IMR-90 (cell line): ENCODE results near the gene ZC3H4. TPM values are rescaled to one million over a fixed set of nuclear protein-coding genes. Genes with fewer than 3 reads are reported as not detected.

Experiments
- ATAC-seq: fragments of 200-7000 bp; cut with Tn5 transposase; 2 replicates; pipeline ENCODE4 v1.9.1; 2020; ENCODE audit warnings: low read depth, mild to moderate bottlenecking, moderate library complexity
- BruUV-seq: library from RNA; stranded (reverse); fragments of 400-500 nt; replicated peaks from 2 replicates; lab custom pipeline; 2021; lab: Mats Ljungman, UMichigan
- CTCF ChIA-PET: fragments of 300-600 bp; formaldehyde crosslinking; extraction: SDS; loops from one replicate; lab custom pipeline; 2021; ENCODE audit warnings: antibody characterized with exemption; lab: Yijun Ruan, JAX
- POLR2A ChIA-PET: fragments of 300-600 bp; sonication (Branson Sonifier 250); formaldehyde crosslinking; loops from one replicate; lab custom pipeline; 2022; ENCODE audit warnings: antibody characterized with exemption; ENCODE audit not compliant: unreplicated experiment; lab: Charles Lee
- DNase-seq: peaks from one replicate; pipeline ENCODE4 v3.0.0; 2013
- H2AFZ ChIP-seq: replicated peaks from 2 replicates; pipeline ENCODE3; 2013; ENCODE audit warnings: low read length, mild to moderate bottlenecking; ENCODE audit not compliant: poor library complexity
- H2AK5ac ChIP-seq: 2 replicates; pipeline ENCODE4 v1.6.1; 2013; ENCODE audit warnings: low read depth, low read length, inconsistent platforms
- H2AK9ac ChIP-seq: replicated peaks from 2 replicates; pipeline ENCODE3; 2013; ENCODE audit warnings: mild to moderate bottlenecking, low read depth, low read length, moderate library complexity; ENCODE audit not compliant: poor library complexity
- H2BK120ac ChIP-seq: 2 replicates; pipeline ENCODE4 v1.6.1; 2013; ENCODE audit warnings: low read depth, low read length, inconsistent platforms
- H2BK15ac ChIP-seq: 3 replicates; pipeline ENCODE4 v1.6.1; 2013; ENCODE audit warnings: low read depth, low read length, inconsistent platforms
- H2BK20ac ChIP-seq: 2 replicates; pipeline ENCODE4 v1.6.1; 2013; ENCODE audit warnings: low read depth, mild to moderate bottlenecking, inconsistent platforms, low read length, moderate library complexity
- H2BK5ac ChIP-seq: 2 replicates; pipeline ENCODE4 v1.6.1; 2013; ENCODE audit warnings: mild to moderate bottlenecking, low read depth, low read length, inconsistent platforms; ENCODE audit not compliant: poor library complexity, severe bottlenecking
- H3K14ac ChIP-seq: replicated peaks from 2 replicates; pipeline ENCODE4 v1.6.1; 2013; ENCODE audit warnings: low read depth, low read length, inconsistent platforms
- H3K18ac ChIP-seq: 2 replicates; pipeline ENCODE4 v1.6.1; 2013; ENCODE audit warnings: low read depth, low read length, control low read depth
- H3K23ac ChIP-seq: 2 replicates; pipeline ENCODE4 v1.6.1; 2013; ENCODE audit warnings: low read depth, low read length, inconsistent platforms
- H3K27ac ChIP-seq: 2 replicates; pipeline ENCODE4 v1.5.1; 2013; ENCODE audit warnings: mild to moderate bottlenecking, control low read depth, low read length; ENCODE audit not compliant: insufficient read depth
- H3K27me3 ChIP-seq: 2 replicates; pipeline ENCODE4 v1.6.1; 2013; ENCODE audit warnings: low read length; ENCODE audit not compliant: control insufficient read depth, insufficient read depth
- H3K36me3 ChIP-seq: 2 replicates; pipeline ENCODE4 v1.6.1; 2013; ENCODE audit warnings: low read length, mixed read lengths; ENCODE audit not compliant: control insufficient read depth, insufficient read depth
- H3K4ac ChIP-seq: 2 replicates; pipeline ENCODE4 v1.6.1; 2013; ENCODE audit warnings: low read depth, low read length, inconsistent platforms
- H3K4me1 ChIP-seq: 2 replicates; pipeline ENCODE4 v1.6.1; 2013; ENCODE audit warnings: low read length, mixed read lengths; ENCODE audit not compliant: control insufficient read depth, insufficient read depth
- H3K4me2 ChIP-seq: 2 replicates; pipeline ENCODE4 v1.6.1; 2013; ENCODE audit warnings: low read depth, mild to moderate bottlenecking, control low read depth, low read length, moderate library complexity
- H3K4me3 ChIP-seq: 2 replicates; pipeline ENCODE4 v1.5.1; 2013; ENCODE audit warnings: low read depth, mild to moderate bottlenecking, control low read depth, low read length, moderate library complexity; ENCODE audit not compliant: insufficient read depth
- H3K56ac ChIP-seq: 2 replicates; pipeline ENCODE4 v1.6.1; 2013; ENCODE audit warnings: low read length, inconsistent platforms; ENCODE audit not compliant: insufficient read depth; ENCODE audit errors: extremely low read depth
- H3K79me1 ChIP-seq, 2 experiments: 2 replicates each; pipeline ENCODE4 v1.6.1; 2013; ENCODE audit warnings: low read length in 2 of 2, inconsistent platforms in 1 of 2, low read depth in 1 of 2
- H3K9ac ChIP-seq: 2 replicates; pipeline ENCODE4 v1.6.1; 2013; ENCODE audit warnings: low read depth, low read length, control low read depth
- H3K9me1 ChIP-seq: 2 replicates; pipeline ENCODE4 v1.6.1; 2013; ENCODE audit warnings: low read length, inconsistent platforms; ENCODE audit not compliant: insufficient read depth
- H3K9me3 ChIP-seq: 2 replicates; pipeline ENCODE4 v1.6.1; 2013; ENCODE audit warnings: low read length; ENCODE audit not compliant: control insufficient read depth, insufficient read depth
- H4K20me1 ChIP-seq: 2 replicates; pipeline ENCODE4 v1.6.1; 2013; ENCODE audit warnings: low read length, inconsistent platforms; ENCODE audit not compliant: insufficient read depth
- H4K5ac ChIP-seq: 2 replicates; pipeline ENCODE4 v1.6.1; 2013; ENCODE audit warnings: mild to moderate bottlenecking, low read depth, low read length, control low read depth
- H4K8ac ChIP-seq, 2 experiments: 2 replicates each; pipeline ENCODE4 v1.6.1; 2013; ENCODE audit warnings: low read depth in 2 of 2, low read length in 2 of 2, control low read depth in 1 of 2, inconsistent platforms in 1 of 2
- H4K91ac ChIP-seq: 2 replicates; pipeline ENCODE4 v1.6.1; 2013; ENCODE audit warnings: low read depth, low read length, inconsistent platforms; ENCODE audit not compliant: insufficient read depth
- FOS ChIP-seq: fragments of 150-350 bp; IDR thresholded peaks from 2 replicates; pipeline ENCODE4 v1.6.1; 2016; ENCODE audit warnings: low read depth, low read length
- MAFK ChIP-seq: IDR thresholded peaks from 2 replicates; pipeline ENCODE4 v1.6.1; 2012; ENCODE audit warnings: low read depth, low read length, improper control_type of control experiment
- RFX5 ChIP-seq: IDR thresholded peaks from 2 replicates; pipeline ENCODE4 v1.8.0; 2012; ENCODE audit warnings: low read depth, mild to moderate bottlenecking, low read length, moderate library complexity
- WGBS, 2 experiments: methylation state at CpG; one replicate each; pipeline versions ENCODE4 v1.1.5 to v1.1.7; 2013; ENCODE audit warnings: missing lambda C conversion rate in 2 of 2; ENCODE audit not compliant: insufficient read length in 1 of 2; ENCODE audit errors: extremely low coverage in 2 of 2; 5-methylcytosine and 5-hydroxymethylcytosine counted together
- dilution Hi-C: fragments of 300-500 bp; cut with HindIII; formaldehyde crosslinking; loops from one replicate; pipeline ENCODE4 v1.14.3; 2018; ENCODE audit warnings: low sequenced_read_pairs; ENCODE audit not compliant: unreplicated experiment
- in situ Hi-C: fragments of 300-500 bp; cut with MboI; formaldehyde crosslinking; loops from 3 replicates; pipeline ENCODE4 v1.14.3; 2019; ENCODE audit warnings: low sequenced_read_pairs, inconsistent platforms, mixed read lengths
- intact Hi-C: fragments of 100-400 bp; cut with micrococcal nuclease; formaldehyde crosslinking; loops from 2 replicates; pipeline ENCODE4 v1.10.0; 2022
- polyA plus RNA-seq, 3 experiments: library from polyadenylated mRNA; depleted of rRNA; stranded (reverse); fragments of >200 nt; gene quantifications; 2 replicates each; pipeline ENCODE4 v1.2.3, GENCODE V29; 2012; ENCODE audit warnings: low replicate concordance in 1 of 3
- total RNA-seq: library from RNA; depleted of rRNA; stranded (reverse); fragments of >200 nt; gene quantifications from 2 replicates; pipeline ENCODE4 v1.2.3, GENCODE V29; 2012

ZC3H4 gene
- total and polyA plus RNA-seq, 2 of the 4 experiments (the other 2 are of a cell fraction), result 3.9 to 8.9 TPM

GRCh38 chr19:47066376-47067214 lies 47.0 kb downstream of the ZC3H4 start:
- Histone ChIP-seq H4K8ac (no peak overlapping the region), H3K18ac (no peak overlapping the region), H3K4me1 (no peaks in the 10 kb centered on the region), H3K9me1 (peaks cover 7% of the 10 kb centered on the region; the same call in 1 of the 2 replicates), H2BK120ac (no peak overlapping the region), H3K4me2 (no peak overlapping the region), H3K14ac (no peak overlapping the region), H4K20me1 (peaks cover 12% of the 10 kb centered on the region), H2AK5ac (no peak overlapping the region), H3K9me3 (no peaks in the 10 kb centered on the region), H4K91ac (no peak overlapping the region), H3K4ac (no peak overlapping the region), H4K5ac (no peak overlapping the region), H2AFZ (no peak overlapping the region), H3K36me3 (peaks cover 61% of the 10 kb centered on the region), H3K23ac (no peak overlapping the region), H3K4me3 (no peak overlapping the region), H2AK9ac (peak overlapping the region; percentile 42), H3K9ac (no peak overlapping the region), H3K27ac (no peak overlapping the region), H3K79me1 (peaks cover 4 to 43% of the 10 kb centered on the region in 2 experiments; a peak in 3 of 4 replicates), H3K27me3 (no peaks in the 10 kb centered on the region), H2BK15ac (no peak overlapping the region), H2BK5ac (no peak overlapping the region), H2BK20ac (no peak overlapping the region), H3K56ac (no peak overlapping the region)
- ATAC-seq (no peak), DNase-seq (no peak)
- in situ Hi-C loops (no loop called here), dilution Hi-C loops (no loop called here), intact Hi-C loops (no loop called here)
- ChIA-PET POLR2A (no interaction called here), CTCF (no interaction called here)
- no TSS peak for BruUV-seq
- 94% methylated on average over 34 of the region's 61 CpGs; no CpG with 5 or more reads in 1 of the 2 experiments for WGBS, 2 experiments
- no peak for TF ChIP-seq RFX5
- TF ChIP-seq FOS, result no peak
- no peak for TF ChIP-seq MAFK
